Neural cell (in vitro differentiated cells): ENCODE results near the gene SGIP1. TPM values are rescaled to one million over a fixed set of nuclear protein-coding genes. Genes with fewer than 3 reads are reported as not detected.

Experiments used
- H2AFZ ChIP-seq: fragments of 200-600, 300-800 bp; sonication (generic), shearing (Covaris generic); 2 replicates; pipeline ENCODE4 v1.6.0; 2014; ENCODE audit warnings: low read depth, mild to moderate bottlenecking, antibody characterized with exemption, low read length, moderate library complexity
- H3F3A ChIP-seq: fragments of 200-600 bp; shearing (Covaris generic); 2 replicates; pipeline ENCODE4 v1.6.1; 2016; ENCODE audit warnings: mild to moderate bottlenecking, moderate library complexity, mixed read lengths, antibody characterized with exemption, low read length; ENCODE audit not compliant: insufficient read depth, poor library complexity, severe bottlenecking
- H3K27ac ChIP-seq: fragments of 200-600, 300-800 bp; sonication (generic), shearing (Covaris generic); 2 replicates; pipeline ENCODE4 v1.5.1; 2014; ENCODE audit warnings: mild to moderate bottlenecking, low read length, moderate library complexity
- H3K27me3 ChIP-seq: fragments of 300-800, 200-600 bp; sonication (generic), shearing (Covaris generic); 2 replicates; pipeline ENCODE4 v1.6.0; 2014; ENCODE audit warnings: mild to moderate bottlenecking, low read depth, low read length, moderate library complexity; ENCODE audit not compliant: insufficient read depth
- H3K36me3 ChIP-seq: fragments of 300-800, 200-600 bp; sonication (generic), shearing (Covaris generic); 2 replicates; pipeline ENCODE4 v1.5.1; 2014; ENCODE audit warnings: mild to moderate bottlenecking, antibody characterized with exemption, low read length, moderate library complexity; ENCODE audit not compliant: insufficient read depth
- H3K4me2 ChIP-seq: fragments of 300-800, 200-600 bp; sonication (generic), shearing (Covaris generic); 2 replicates; pipeline ENCODE4 v1.6.0; 2014; ENCODE audit warnings: mild to moderate bottlenecking, low read length
- H3K4me3 ChIP-seq: fragments of 300-800, 200-600 bp; sonication (generic), shearing (Covaris generic); 2 replicates; pipeline ENCODE4 v1.5.1; 2014; ENCODE audit warnings: mild to moderate bottlenecking, low read length, moderate library complexity
- H3K79me2 ChIP-seq: fragments of 200-600 bp; shearing (Covaris generic); replicated peaks from 2 replicates; pipeline ENCODE4 v1.6.0; 2014; ENCODE audit warnings: mild to moderate bottlenecking, low read length, moderate library complexity; ENCODE audit not compliant: insufficient read depth
- H3K9ac ChIP-seq: fragments of 300-800, 200-600 bp; sonication (generic), shearing (Covaris generic); 2 replicates; pipeline ENCODE4 v1.6.1; 2016; ENCODE audit warnings: mild to moderate bottlenecking, low read length, mixed read lengths
- H3K9me2 ChIP-seq: fragments of 200-600 bp; shearing (Covaris generic); 2 replicates; pipeline ENCODE4 v1.6.1; 2016; ENCODE audit warnings: mild to moderate bottlenecking, low read length, mixed read lengths; ENCODE audit not compliant: insufficient read depth
- H3K9me3 ChIP-seq: fragments of 200-600, 300-800 bp; sonication (generic), shearing (Covaris generic); 2 replicates; pipeline ENCODE4 v1.6.1; 2016; ENCODE audit warnings: mild to moderate bottlenecking, mixed run types, low read length, moderate library complexity, mixed read lengths
- H4K20me1 ChIP-seq: fragments of 200-600 bp; shearing (Covaris generic); 2 replicates; pipeline ENCODE4 v1.6.1; 2016; ENCODE audit warnings: mild to moderate bottlenecking, mixed run types; ENCODE audit not compliant: insufficient read depth
- CTCF ChIP-seq: fragments of 450-650 bp; IDR thresholded peaks from 2 replicates; pipeline ENCODE4 v1.5.1; 2014; ENCODE audit warnings: antibody characterized with exemption, mild to moderate bottlenecking, moderate library complexity; ENCODE audit not compliant: poor library complexity, severe bottlenecking
- EP300 ChIP-seq: fragments of 450-650 bp; conservative IDR thresholded peaks from 2 replicates; pipeline ENCODE4 v1.6.1; 2014; ENCODE audit warnings: antibody characterized with exemption, mild to moderate bottlenecking, moderate library complexity; ENCODE audit not compliant: poor library complexity, severe bottlenecking
- EZH2 ChIP-seq: fragments of 200-600, 300-800 bp; shearing (Covaris generic), sonication (generic); IDR thresholded peaks from 2 replicates; pipeline ENCODE4 v1.6.1; 2014; ENCODE audit warnings: antibody characterized with exemption, low read length, borderline replicate concordance, mild to moderate bottlenecking; ENCODE audit not compliant: insufficient read depth, poor library complexity, severe bottlenecking
- MXI1 ChIP-seq: fragments of 450-650 bp; conservative IDR thresholded peaks from 2 replicates; pipeline ENCODE4 v1.6.1; 2014; ENCODE audit warnings: antibody characterized with exemption, mild to moderate bottlenecking; ENCODE audit not compliant: poor library complexity, severe bottlenecking
- POLR2AphosphoS5 ChIP-seq: IDR thresholded peaks from 2 replicates; pipeline ENCODE4 v1.6.1; 2012
- REST ChIP-seq: IDR thresholded peaks from 2 replicates; pipeline ENCODE4 v1.6.1; 2012; ENCODE audit warnings: borderline replicate concordance
- SMC3 ChIP-seq: fragments of 450-650 bp; conservative IDR thresholded peaks from 2 replicates; pipeline ENCODE4 v1.6.1; 2014; ENCODE audit warnings: antibody characterized with exemption, mild to moderate bottlenecking, moderate library complexity; ENCODE audit not compliant: poor library complexity
- polyA plus RNA-seq: library from polyadenylated mRNA; depleted of rRNA; stranded (reverse); fragments of >200 nt; gene quantifications from 2 replicates; pipeline ENCODE4 v1.2.3, GENCODE V29; 2014

The SGIP1 gene
- polyA plus RNA-seq, 1 donor from 2014 or later: 50.5 TPM

- no peak overlapping the region for H2AFZ ChIP-seq
- peaks cover 4% of the 10 kb centered on the region for H3K36me3 ChIP-seq
- H3K79me2 ChIP-seq: peaks cover 10% of the 10 kb centered on the region
- no peak overlapping the region for H3K4me2 ChIP-seq
- H3K27ac ChIP-seq: no peak overlapping the region
- no peaks in the 10 kb centered on the region for H3F3A ChIP-seq
- no peaks in the 10 kb centered on the region for H3K9me2 ChIP-seq
- H4K20me1 ChIP-seq: no peaks in the 10 kb centered on the region
- no peak overlapping the region for H3K4me3 ChIP-seq
- no peak overlapping the region for H3K9ac ChIP-seq
- TF ChIP-seq CTCF: no peak
- H3K9me3 ChIP-seq: no peaks in the 10 kb centered on the region
- H3K27me3 ChIP-seq: no peaks in the 10 kb centered on the region
Observed at GRCh38 chr1:66546047-66546810, 12.3 kb downstream of the SGIP1 start.

GRCh38 chr1:66549017-66549416 is 15.1 kb downstream of the SGIP1 start:
- H3K27me3 ChIP-seq: no peaks in the 10 kb centered on the region
- H3K36me3 ChIP-seq: peaks cover 4% of the 10 kb centered on the region
- H3K79me2 ChIP-seq: peaks cover 8% of the 10 kb centered on the region

More at GRCh38 chr1:66549017-66549416, 15.1 kb downstream of the SGIP1 start:
- no peaks in the 10 kb centered on the region for H3F3A ChIP-seq
- no peak overlapping the region for H2AFZ ChIP-seq
- H3K9me3 ChIP-seq: no peaks in the 10 kb centered on the region
- H3K9ac ChIP-seq: no peak overlapping the region
- no peak overlapping the region for H3K27ac ChIP-seq
- H3K4me3 ChIP-seq: no peak overlapping the region
- no peak overlapping the region for H3K4me2 ChIP-seq
- no peak for TF ChIP-seq CTCF
- TF ChIP-seq EP300: no peak
- TF ChIP-seq POLR2AphosphoS5: no peak
- no peak for TF ChIP-seq MXI1
- TF ChIP-seq REST: no peak
- no peak for TF ChIP-seq SMC3
- TF ChIP-seq EZH2: no peak
- no peaks in the 10 kb centered on the region for H4K20me1 ChIP-seq
- no peaks in the 10 kb centered on the region for H3K9me2 ChIP-seq
